Stimulated activated CD4-positive, alpha-beta T cell treated with anti-CD3 and anti-CD28 coated beads, Interleukin-4, amount 100 ng/mL, for 48 hours (primary cell): Measurements from ENCODE around the gene SYTL5.

Experiments used
- DNase-seq, 2 donors: peaks; one replicate each; pipeline ENCODE4 v3.0.0-alpha.2; 2020; ENCODE audit warnings: low read depth in 2 of 2

SYTL5 gene

DNA sequence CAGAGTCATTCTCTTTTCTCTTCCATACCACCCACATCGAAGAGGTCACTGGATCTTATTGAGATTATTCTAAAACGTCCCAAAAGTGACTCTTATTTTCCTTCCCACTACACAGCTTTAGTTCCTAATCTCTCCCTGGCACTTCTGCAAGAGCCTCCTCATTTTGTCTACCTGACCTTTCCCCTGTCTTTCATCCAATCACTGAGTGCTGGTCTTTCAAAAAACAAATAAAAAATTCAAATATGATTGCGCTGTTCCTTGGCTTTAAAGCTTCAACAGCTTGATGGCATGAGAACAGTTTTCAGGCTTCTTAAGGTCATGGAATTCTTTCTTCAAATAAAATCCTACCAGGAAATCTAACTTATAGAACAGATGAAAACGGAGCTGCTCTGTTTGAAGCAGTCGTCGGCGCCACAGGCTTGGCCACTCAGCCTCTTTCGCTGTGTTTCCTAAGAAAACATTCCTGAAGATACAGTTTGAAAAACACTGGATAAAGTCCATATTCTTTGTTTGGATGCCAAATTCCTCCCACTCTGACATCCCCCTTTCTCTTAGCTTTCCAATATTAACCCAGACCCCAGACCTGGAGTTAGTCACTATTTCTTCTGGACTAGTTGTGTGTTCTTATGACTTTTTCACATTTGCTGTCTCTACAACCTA lies 12.5 kb downstream of the SYTL5 start:
- no peak for DNase-seq

DNA sequence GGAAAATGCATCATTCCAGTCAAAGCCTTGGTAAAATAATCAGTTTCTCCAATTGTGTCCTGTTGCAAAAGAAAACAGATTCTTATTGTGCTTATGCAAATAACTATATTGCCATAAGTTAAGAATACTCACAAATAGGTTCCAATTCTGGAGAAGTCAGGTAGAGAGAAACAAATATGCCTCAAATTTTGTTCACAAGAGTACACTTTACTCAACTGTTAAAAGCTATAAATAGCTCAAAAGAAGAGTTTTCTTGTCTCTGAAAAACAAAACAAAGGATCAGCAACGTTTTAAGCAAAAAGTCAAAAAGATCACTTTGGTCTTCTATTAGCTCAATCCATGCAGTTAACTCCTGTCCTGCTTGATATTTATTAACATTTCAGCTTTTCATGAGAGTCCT lies 21.9 kb downstream of the SYTL5 start:
- DNase-seq: no peak

DNA sequence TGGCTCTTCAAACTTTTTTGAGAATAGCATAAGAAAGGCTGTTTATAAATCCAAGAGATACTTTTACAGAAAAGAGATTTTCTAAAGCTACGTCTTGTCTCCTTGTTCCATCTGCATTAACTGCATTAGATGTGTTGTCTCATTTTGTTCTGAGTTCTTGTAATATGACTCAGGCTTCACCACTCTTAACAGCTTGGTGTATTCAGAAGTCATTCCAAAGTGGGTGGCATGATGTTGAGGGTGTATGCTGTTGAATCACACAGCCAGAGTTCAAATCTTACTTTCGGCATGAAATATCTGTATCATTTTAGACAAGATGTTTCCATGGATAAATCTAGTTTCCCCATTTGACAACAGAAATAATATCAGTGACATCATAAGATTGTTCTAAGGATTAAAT lies 30.1 kb downstream of the SYTL5 start:
- no peak for DNase-seq

DNA sequence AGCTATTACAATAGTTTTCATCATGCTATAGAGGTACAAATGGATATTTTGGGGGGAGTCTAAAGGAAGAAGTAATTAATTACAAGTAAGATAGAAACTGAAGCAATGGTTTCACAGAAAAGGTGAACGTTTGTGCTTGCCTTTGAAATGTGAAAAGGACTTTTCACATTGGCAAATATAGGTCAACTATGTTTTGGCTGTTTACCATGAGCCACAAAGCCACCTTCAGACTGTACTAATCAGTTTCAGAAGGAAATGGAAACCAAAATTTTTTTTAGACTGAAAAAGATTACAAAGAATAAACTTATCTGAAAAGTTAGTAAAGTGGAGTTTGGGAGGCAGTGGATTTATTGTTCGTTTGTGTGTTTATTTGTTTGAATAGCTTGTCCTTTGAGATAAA lies 32.1 kb downstream of the SYTL5 start:
- no peak for DNase-seq

DNA sequence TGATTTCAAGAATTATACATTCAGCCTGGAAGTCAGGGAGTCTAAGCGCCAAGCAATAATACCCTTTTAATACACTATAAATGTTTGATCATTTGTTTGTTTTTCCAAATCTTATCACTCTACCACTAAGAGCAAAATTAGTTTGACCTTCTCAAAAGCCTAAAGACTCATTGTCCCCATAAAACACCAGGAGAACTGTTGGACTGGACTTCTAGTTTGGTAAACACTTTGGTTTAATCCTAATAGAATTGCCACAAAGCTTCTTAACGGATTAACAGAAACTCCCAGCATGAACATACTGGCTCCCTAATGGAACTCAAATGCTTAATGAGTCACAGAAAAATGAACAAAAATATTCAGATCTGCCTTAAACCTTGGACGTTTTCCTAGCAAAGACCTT lies 34.9 kb downstream of the SYTL5 start:
- DNase-seq: no peak

DNA sequence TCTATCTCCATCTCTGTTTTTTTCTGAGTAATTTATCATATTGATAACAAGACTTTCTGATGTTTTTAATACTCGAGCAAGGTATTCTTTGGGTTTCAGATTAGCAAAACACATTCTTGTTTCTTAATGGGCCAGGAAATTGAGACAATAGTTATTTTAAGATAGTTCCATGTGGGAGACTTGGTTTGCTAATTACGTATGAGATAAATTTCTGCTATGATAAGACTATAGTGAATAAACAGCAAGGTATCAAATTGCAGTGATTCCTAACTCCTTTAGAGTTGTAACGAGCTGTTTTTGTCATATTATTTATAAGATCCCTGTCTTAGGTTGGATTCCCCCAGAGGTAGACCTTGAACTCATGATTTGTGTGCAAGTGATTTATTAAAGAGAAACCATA lies 38.3 kb downstream of the SYTL5 start:
- no peak for DNase-seq

DNA sequence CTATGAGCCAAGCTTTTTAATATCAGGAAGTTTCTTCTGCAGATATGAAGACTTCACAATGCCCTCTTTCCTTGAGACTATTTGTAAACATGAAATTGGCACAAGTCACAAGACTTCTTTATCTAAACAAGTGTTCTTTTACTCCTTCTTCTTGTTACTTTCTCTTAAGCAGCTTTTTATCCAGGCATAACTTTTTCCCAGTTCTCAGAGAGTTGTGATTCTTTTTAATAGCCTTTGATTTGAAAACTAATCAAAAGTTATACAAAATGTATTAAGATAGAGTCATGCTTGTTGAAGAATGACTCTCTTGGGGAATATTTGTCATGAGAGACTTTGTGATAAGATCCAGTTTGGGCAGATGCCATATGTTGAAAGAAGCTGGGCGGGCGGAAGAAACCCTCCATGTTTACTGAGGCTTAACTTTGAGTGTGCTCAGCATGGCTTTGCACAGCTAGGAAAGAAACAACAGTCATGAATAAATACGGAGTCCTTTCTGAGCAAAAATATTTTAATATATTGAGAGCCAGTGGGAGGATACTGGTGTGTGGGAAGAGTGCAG lies 39.3 kb downstream of the SYTL5 start:
- no peak for DNase-seq

DNA sequence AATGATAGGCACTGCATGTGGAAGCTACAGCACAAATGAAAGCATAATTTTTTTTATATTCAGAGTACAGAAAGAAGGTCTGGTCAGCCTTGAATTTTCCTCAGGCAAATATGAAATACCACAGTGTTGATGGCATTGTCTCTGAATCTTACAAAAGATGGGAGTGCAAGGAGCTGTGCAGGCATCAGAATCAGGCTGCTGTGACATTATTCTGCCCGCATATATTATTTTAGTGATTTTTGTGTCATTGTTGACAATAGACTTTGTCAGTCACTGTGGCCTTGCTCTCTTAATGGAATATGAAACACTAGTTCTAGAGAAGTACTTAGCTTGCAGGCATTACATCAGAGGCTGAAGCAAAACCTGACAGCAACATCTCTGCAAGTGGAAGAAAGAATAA lies 42.5 kb downstream of the SYTL5 start:
- DNase-seq: no peak

DNA sequence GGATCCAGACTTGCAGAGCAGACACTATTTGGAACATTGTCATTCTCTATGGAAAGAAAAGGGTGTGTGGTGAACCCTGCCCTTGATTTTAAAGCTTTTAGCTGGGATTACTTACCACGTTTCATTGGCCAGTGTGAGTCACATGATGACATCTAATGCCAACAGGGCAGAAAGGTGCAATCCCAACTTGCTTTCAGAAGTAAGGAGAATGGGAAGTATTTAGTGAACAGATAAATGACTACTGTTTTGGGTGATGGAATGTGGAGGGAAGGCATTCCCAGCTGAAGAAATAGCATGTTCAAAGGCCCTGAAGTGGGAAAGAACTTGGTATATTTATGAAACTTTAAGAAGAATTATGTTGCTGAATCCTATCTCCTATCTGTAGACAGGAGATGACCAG lies 44.5 kb downstream of the SYTL5 start:
- DNase-seq: no peak

DNA sequence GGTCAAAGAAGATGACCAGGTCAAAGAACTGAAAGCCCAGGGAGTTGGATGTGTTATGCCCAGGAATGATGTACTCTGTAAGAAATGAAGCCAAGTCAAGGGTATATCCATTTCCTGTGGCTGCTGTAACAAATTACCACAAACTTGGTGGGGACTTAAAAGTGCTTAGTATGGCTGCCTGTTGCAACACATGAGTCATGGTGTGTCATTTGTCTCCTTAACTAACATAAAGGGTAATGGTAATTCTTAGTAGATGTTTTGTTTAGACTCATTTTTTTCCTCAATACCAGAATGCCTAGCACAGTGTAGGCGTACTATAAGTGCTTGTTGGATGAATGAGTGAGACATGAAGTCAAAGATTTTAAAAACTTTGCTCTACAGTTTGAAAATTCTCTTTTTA lies 45.7 kb downstream of the SYTL5 start:
- DNase-seq: no peak

DNA sequence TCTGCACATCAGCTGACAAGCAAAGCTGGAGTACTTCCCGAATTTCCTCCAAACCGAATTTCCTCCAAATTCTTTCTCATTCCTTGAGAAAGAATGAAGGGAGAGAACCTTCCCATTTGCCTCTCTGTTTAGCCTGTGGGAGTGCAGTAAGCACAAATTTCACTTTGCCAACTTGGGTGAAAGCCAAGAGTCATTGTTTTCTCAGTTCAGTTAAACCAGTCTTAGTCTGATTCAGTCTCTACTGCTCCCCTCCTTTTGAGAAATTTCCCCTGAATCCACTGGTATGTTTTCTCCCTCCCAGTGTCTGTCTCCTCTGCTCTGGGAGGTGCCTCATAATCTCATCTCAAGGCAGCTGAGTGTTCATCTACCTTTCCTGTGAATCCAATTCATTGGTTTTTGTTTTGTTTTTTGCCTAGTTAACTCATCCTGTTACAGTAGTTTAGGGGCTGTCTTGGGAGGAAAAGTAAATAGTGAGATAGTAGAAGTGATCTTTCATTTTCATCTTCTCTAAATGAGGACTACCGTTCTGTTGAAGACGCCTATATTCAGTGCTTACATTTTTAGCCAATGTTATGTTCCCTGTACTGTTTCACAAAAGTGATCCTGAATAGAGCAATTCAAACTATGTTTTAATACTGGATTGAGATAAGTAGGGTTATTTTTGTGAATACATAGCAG lies 49.0 kb downstream of the SYTL5 start:
- DNase-seq: no peak

DNA sequence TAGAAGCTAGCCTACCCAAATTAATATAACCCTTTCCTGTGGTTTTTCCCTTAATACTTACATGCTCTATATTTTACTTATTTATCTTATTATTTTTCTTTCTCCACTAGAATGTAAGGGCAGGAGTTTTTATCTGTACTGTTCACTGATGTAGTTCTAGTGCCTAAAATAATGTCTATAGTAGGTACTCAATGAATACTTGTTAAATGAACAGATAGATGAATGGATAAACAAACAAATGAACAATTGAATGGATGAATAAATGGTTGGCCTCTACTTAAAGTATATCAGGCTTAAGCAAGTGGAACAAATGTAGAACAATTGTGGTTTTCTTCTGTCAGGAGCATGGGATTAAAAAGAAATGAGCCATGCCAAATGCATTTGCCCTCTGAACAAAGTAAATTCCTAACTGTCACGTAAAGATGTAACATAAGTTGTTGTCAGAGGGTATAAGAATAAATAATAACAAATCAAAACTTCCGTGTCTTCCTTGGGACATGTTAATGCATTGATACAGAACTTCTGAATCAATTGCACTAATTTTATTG lies 54.1 kb downstream of the SYTL5 start:
- DNase-seq: no peak

DNA sequence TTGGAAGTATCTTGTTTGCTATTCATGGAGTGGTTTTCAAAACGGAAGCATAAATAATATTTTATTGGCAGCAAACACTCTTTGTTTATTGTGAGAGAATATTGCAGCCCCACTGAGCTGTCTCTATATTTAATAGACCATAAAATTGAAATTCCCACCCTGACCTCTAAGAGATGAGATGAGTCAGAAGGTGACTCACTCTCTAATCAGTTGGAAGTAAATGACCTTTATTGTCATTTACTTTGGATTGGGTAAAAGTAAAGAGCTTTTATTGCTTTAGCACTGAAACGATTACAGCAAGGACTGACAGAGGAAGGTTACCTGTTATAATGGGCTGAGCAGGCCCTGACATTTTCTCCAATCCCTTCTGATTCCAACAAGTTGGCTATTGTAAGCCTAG lies 55.0 kb downstream of the SYTL5 start:
- DNase-seq: no peak

DNA sequence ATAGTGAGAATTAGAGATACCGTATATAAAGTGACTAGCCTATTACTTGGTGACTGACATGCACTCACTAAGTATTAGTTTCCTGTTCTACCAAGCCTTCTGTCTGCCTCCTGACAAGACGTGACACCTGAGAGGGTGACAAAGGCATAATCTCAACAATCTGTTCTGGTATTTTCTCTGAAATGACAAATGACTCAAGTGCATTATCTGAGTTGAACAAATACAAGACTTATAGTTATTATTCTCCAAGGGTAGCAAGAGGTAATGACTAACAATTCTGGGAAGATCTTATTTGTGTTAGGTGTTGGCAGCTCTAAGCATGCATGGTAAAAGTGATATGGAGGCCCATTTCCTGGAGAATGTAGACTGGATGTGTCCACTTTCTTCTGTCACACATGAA lies 60.6 kb downstream of the SYTL5 start:
- DNase-seq: no peak

DNA sequence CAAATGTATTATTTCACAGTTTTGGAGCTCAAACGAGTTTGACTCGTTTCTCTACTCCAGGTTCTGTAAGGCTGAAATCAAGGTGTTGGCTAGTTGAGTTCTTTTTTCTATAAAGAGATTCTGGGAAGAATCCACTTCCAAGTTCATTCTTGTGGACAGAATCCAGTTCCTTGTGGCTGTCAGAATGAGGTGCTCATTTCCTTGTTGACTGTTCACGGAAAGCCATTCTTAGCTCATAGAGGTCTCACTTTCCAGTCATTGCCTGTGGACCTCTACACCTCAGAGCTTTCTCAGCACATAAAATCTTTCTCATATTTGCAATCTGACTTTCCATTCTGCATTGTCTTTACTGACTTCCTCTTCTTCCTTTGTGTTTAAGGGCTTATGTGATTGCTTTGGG lies 62.9 kb downstream of the SYTL5 start:
- no peak for DNase-seq

DNA sequence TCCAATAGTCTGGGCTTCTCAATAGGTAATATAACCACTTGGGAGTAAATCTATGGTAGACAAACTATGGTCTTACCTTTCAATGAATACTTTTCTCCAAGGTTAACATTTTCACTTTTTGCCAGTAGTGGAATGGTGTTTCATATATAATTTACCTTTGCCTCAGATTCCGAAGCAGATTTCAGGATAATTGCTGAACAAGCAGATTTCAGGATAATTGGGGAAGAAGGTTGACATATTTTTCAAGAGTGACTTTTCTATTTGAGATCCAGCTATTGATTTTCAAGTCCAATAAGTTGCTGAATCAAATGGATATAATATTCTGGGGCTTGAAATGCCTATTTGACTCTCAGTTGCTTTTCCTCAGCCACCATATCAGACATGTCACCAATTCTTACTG lies 63.6 kb downstream of the SYTL5 start:
- DNase-seq: no peak

DNA sequence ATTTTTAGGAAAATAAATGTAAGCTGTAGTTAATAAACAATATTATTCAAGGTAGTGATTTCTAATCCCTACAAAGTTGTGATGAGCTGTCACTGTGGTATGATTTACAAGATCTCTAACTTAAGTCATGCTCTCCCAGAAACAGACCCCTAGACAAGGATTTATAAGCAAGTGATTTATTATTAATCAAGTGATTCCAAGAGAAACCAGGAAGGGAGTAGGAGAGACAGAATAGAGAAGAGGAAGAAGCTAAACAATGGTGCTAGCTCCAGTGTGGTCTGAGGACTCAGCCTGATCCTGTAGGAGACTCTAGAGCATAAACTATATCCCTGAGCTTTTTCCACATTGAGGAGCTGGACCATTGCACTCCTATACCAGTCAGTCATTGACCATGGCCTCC lies 73.1 kb downstream of the SYTL5 start:
- no peak for DNase-seq

DNA sequence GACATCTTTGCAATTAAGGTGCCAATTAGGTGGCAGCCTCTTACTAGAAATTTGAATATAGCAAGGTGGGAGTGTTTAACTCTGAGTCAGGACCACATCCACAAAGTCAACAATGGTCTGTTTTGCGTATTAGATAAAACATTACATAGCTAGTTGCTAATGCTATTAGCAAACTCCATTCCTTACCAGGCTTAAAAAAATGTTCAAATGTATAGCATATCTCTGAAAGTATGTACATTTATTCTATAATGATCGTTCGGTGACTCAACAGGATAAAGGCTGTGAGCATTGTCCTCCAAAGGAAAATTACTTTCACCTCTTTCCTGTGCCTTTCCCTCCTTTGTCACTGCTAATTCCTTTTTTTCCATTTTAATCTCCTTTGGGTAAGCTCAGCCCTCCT lies 74.5 kb downstream of the SYTL5 start:
- DNase-seq: no peak

DNA sequence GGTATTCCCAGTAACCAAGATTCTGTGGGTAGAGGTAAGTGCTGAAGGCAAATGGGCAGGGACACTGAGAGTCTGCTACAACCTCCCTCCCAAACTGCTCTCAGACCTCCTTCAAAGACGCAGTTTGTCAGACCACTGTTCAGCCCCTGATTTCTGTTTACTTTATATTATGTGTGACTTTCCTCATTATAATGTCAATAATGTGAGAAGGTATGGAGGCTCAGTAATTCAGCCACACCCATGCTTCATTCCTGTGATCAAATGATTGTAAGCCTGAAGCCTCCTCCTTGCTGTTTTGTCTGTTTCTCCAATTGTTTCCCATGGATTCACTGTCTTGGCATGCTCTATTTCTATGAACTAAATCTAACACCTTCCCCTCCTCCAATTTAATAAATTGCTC lies 75.6 kb downstream of the SYTL5 start:
- DNase-seq: no peak

DNA sequence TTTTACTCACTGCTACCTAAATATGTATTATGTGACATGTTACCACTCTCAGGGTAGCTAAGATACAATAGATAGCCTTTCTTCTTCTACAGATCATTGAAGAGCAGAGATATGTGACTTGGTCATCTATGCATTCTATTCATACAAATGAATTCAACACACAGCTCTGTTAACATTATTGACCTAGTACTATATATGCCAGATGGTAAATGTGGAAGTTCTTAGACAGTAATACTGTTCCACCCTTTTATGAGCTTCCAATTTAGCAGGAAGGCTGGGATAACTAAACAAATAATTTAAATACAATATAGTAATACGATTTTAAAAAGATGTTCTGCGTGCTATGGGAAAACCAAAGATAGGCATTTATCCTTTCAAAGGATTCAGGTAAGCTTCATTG lies 76.0 kb downstream of the SYTL5 start:
- no peak for DNase-seq

DNA sequence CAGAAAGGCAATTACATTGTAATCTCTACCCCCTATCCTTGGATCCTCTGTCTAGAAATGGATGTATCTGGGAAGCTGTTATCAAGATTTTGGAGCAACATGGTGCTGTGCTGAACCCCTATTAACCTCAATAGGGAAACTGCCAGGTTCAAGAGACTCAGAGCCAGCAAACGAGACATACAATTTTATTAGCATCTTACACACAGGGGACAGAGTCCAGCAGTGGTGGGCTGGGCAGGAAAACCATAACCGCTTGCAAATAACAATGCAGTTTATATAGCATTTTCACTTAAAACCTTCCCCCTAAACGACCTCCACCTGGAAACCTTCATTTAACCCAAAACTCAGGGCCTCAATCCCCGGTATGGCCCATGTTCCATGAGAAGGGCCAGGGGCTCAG lies 79.5 kb downstream of the SYTL5 start:
- no peak for DNase-seq

DNA sequence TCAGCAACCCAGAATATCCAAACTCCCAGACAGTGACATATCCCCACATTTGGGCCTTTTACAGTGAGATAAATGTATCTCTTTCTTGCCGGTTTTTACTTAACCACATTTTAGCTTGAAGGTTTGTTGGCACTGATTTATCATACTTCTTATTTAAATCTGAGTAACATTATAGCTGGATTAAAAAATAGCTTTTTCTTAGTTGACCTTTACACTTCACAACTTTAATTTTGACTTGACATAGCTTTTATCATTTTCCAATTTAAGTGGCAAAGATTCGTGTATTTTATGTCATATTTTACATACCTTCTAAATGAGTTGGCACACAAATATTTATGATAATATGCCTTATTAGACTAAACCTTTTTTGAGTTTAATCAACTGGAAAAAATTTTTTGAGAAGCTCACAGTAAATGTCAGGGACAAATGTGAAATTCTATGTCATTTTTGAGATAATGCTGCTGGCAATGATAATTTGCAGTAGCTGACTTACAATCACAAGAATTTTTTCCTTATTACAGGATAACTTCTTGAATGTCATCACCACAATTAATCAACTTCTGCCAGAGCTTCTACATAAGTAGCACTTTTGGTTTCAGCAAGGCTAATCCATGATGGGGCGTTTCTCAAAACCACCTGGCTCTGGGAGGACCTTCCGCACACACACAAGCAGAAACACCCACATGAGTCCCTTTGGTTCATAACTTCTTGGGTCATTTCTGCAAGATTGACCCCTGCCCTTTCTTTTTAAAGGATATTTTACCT lies 80.3 kb downstream of the SYTL5 start:
- DNase-seq: no peak

DNA sequence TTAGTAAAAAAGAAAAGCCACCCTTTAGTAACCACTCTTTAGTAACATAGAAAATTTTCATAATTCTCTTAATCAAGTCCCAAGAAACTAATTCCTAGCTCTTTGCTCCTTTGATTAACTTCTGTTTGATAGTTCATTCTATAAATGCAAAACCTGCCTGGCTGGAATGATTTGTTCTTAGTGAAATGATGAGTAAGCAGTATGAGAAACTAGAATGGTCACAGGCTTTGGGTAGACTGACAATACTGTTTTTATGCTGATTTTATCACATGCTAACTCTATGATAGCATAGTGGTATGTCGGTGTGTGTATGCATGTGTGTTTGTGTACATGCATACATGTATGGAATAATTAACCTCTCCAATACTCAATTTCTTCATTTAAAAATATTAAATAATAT lies 81.2 kb downstream of the SYTL5 start:
- no peak for DNase-seq
